SKM-1 treated with dmso at 0.1 percent for 144 hours (cell line): Measurements from ENCODE around the gene PDGFRB.

Source experiments
- DNase-seq: peaks from one replicate; lab custom pipeline; 2025; ENCODE audit not compliant: unreplicated experiment; lab: John Stamatoyannopoulos, UW

PDGFRB gene

DNA sequence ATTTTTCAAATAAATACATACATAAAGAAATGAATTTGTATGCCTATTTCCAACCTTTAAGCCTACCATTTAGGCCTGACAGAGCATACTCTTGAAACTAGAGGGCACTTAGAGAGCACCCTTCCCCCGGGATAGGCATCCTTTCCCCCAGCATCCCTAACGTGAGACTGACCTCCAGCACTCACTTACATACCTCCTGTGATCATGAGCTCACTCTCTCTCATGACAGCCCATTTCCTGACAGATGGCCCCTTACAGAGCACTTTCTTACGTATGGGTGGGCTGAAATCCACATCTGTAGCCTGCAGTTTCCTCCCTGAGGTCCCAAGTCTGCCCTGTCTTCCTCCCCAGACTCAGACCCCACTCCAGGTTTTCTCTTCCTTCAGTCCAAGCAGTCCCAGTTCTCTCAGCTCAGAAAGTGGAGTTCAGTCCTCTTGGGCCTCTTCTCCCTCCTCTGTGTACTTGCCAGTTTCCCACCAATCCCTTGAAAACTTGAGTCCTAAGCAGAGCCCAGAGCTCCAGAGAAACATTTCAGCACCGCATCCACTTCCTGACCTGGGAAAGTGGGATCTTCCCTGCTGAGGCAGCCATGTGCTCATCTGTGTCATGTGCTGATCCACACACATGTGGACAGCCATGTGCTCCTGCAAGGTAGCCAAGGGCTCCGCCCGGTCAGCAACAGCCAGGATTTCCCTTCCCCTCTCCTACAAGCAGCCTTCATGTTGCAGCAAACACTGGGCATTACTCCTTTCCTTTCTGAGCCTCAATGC is 8.8 kb upstream of the PDGFRB start:
- DNase-seq, result no peak

DNA sequence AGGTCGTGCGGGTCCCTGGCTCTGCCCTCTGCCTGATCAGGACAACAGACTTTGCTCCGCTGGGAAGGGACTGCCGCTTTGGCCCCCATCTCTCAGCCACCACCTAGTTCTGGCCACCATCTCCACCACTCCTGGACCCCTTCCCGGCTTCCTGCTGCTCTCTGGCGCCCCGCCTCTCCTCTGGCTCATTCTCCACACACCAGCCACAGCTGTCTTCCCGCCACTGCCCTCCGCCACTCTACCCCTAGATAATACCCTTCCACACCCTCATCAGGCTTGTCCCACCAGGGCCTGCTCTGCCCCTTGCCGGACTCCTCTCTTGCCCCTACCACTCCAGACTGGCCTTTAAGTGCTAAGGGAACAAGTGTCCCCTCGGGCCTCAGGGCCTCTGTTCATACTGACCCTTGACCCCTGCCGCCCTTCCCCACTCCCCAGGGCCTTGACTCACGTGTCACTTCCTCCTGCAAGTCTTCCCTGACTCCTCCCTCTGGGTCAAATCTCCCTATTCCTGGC is 8.0 kb upstream of the PDGFRB start:
- no peak for DNase-seq

DNA sequence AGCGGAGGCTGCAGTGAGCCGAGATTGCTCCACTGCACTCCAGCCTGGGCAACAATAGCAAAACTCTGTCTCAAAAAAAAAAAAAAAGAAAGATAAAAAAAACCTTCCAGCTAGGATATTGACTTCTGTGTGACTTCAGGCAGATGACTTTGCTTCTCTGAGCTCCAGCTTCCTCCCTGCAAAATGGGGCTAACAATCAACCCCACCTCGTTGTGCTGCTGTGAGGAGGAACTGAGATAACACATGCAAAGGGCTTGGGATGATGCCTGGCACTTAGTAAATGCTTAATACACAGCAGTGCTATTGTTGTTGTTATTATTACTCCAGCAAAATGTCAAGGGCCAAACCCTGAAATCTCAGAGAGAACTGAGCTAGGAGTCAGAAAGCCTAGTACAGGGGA is 7.4 kb upstream of the PDGFRB start:
- no peak for DNase-seq

DNA sequence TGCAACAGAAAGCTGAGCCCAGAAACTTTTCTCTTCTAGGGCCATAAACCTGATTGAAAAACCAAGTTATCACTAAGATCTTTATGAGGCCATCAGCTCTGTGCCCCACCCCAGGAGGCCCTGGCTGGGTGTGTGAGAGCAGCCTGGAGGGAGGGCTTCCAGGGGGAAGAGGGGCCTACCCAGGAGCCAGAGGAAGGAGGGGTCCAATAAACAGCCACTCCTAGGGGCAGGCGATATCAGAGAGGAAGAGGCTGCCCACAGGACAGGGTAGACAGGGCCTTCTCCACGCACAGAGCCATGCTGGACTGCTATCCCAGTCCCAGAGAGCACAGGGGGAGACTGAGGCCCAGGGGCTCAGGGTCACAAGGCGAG is 6.5 kb upstream of the PDGFRB start:
- DNase-seq, result no peak

DNA sequence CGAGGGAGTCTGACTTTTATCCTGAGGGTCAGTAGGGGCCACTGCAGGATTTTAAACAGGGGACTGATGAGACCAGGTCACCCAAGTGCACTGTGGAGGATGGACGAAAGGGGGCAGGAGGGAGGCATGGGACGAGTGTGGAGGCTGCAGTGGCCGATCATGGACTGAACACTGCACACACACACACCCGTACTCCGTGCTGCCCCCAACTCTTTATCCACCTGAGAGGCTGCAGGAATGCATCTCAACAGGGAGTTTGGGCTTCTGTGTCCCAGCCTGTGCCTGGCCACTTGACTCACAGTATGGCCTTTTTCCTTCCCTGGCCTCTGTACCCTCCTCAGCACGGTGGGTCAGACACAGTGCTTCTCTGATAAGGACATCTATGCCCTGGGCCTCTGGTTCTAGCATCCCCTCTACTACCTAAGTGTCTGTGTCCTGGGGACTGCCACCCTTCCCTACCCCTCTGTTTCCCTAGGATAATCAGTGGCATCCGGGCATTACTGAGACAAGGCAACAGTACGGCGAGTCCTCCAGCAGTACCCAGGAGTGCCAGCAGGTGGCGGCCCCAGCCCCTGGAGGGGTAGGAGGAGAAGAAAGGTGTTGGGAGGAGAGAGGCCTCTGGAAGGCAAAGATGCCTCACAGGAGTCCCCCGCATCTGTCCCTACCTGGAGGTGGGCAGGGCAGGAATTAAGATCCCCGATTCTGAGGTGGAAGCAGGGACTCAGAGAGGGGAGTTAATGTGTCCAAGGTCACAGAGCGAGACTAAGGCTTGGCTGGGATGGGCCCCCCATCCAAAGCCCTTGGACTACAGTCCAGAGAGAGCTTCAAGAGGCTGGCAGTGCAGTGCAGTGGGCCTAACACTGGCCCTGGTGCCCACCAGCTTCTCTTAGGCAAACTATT is 5.8 kb upstream of the PDGFRB start:
- DNase-seq, result peak; percentile 72

DNA sequence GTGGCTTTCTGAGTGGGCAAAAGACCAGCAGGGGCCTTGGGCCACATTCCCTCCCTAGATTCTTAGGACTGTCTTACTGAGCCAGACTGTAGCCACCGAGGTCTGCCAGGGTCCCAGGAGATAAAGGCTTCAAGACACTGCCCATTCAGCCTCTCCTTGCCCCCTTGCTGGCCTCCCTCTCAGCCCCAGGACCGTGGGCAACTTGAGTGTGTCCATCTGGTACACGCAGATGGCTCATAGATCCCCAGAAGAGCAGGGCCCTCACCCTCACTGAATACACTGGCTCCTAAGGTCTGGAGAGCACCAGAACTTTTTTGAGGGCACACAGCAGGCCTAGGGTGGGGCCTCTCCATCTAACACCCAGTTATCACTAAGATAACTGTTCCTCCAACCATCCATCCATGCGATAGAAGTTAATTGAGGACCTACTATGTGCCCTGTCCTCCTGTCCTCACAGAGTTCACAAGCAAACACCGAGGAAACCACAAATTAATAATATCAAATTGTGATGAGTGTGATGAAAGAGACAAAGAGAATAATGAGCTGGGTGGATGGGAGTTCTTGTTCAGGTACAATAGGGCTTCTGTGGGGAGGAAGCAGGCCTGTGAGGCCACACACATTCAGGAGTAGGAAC is 4.9 kb upstream of the PDGFRB start:
- DNase-seq, result no peak

DNA sequence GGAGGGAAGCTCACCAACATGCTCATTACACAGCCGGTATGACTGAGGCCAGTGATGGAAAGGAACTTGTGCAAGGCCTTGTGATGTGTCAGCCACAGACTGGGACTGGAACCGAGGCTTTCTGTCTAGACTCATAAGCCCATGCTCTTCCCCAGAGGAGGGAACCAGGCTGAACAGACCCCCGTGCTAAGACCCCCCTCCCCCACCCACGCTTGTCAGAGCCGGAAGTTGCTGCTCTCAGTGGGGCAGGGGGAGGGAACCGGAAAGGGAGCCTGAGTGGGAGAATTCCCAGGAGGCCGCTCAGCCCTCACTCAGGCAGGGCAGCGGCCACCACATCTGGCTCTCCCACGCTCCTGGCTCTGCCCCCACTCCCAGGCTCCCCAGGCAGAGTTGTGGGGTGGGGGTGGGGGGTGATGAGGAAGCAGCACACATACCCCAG is 4.1 kb upstream of the PDGFRB start:
- no peak for DNase-seq

DNA sequence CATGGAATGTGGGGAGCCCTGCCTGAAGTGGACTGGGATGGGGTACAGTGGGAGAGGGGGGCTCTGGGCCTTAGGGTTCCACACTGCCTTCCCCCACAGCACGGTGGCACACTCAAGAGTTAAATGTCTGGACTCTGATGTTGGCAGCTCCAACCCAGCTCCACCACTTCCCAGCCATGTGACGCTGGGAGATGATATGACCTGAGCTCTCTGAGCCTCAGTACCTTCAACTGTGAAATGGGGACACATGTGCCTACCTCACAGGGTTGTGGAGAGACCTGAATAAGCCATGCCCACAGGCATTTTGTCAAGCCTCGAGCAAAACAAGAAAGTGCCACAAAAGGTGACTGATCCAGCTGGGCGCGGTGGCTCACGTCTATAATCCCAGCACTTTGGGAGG is 3.4 kb upstream of the PDGFRB start:
- DNase-seq, result no peak

DNA sequence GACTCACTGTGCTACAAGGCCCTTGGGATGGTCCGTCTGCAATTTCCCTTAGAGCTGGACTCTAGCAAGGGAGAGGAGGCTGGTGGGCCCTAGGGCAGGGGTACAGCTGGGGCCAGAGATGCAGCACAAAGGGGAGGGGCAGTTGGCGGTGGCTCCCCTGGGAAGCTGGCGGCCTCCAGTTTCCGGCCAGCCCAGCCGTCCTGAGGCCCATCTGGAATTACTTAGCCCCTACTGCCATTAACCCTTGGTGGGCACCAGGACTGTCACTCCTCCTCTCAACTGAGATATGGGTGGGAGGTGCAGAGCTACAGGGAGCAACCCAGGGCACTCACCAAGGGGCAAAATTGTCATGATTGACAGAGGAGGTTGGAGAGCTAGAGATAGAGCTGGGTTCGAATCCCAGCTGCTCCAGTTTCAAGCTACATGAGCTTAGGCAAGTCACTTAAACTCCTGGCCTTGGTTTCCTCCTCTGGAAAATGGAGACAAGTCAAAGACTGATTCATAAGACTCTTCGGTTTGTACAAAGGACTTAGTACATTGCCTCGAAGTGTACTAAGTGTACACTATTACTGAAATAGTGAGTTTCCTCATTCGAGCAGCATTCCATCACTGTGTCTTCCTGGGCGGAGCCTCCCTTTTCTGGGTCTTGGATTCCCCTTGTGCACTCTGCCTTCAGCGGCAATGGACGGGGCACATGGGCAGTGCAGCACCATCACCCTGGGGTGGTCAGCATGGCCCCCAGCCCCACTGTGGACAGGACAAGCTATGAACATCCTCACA is 2.7 kb upstream of the PDGFRB start:
- DNase-seq, result no peak

DNA sequence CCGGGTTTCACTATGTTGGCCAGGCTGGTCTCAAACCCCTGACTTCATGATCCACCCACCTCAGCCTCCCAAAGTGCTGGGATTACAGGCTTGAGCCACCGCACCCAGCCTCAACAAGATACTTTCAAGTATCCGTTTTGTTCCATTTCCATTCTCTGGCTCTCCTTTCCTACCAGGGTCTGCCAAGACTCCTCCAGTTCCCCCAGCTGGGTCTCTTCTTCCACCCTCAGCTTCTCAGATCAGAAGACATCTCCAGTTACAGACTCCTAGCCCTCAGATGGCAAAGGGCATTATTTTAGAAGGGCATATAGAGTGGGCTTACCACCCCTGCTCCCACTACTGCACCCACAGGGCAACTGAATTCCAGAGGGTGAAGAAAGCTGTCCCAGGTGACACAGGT is 1.5 kb upstream of the PDGFRB start:
- DNase-seq, result no peak

DNA sequence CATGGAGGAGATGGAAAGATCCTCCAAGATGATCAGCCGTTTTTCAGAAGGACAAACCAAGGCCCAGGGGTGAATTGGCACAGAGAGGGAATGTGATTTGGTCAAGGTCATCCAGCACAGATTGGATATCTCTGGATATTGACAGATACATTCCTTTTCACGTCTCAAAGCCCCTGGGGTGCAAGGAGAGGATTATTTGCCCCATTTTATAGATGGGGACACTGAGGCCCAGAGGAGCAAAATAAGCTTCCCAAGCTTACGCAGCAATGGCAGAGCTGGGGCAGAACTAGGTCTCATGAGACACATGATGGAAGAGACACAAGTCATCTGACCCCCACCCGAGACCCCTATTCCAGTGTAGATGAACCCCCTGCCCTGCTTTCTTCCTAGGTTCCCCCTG is 895 bp upstream of the PDGFRB start:
- DNase-seq, result no peak

DNA sequence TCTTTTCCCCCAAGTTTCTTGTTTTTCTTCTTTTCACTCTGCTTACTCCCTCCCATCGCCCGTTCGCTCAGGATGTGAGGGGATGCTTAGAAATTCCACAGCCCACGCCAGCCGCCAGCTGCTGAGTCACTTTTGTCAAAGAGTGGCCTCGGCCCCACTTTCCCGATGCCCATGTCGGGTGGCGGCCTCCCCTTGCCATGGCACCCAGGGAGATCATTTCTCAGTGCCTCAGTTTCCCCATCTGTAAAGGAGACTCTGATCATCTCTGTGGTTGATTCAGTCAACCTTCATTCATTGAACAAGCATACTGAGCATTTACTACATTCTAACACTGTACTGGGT is 353 bp upstream of the PDGFRB start:
- no peak for DNase-seq

DNA sequence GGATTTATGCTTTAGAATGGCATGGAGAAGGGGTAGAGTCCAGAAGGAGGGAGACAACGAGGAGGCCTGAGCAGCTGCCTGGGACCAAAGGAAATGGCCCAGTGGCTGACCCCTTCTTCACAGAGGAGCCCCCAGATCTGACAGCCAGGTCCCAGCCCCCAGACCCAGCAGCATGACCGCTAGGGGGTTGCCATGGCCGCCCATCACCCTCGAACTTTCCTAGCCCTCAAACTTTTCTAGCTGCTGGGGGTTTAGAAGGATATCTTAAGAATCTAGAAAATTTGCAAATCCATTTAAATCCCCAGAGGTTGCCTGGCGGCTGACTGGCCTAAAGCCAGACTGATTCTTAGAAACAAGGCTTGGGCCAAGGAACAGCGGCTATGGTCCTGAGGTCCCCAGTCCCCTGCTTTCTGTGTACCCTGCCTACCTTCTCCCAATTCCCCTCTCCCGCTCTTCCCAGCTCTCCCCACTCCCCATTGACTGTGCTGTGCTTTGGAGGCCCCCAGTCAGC is 972 bp downstream of the PDGFRB start:
- no peak for DNase-seq

DNA sequence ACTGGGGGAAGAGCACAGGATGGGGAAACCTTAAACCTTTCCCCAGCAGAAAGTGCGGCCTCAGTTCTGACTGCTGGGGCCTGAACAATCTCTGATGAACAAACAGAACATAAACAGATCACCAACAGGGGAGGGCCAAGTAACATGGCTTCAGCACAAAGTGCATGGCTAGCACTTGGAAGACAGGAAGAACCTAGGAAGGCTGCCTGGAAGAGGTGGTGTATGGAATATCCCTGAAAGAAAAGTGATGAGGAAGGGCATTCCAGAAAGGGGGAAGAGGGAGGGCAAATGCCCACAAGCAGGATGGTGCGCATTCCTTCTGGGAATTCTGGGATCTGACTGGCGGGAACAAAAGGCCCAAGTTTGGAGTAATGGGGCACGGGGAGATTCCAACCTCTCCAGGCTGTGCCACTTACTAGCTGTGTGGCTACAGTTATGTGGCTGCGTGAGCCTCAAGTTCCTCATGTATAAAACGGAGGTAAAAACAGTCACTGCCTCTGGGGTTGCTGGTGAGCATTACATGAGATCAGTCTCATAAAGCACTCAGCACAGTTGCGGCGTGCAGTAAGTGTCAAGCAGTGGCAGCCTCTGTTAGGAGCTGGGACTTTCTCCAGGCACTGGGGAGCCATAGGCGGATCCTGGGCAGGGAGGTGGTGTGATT is 1.6 kb downstream of the PDGFRB start:
- peak; percentile 40 for DNase-seq

DNA sequence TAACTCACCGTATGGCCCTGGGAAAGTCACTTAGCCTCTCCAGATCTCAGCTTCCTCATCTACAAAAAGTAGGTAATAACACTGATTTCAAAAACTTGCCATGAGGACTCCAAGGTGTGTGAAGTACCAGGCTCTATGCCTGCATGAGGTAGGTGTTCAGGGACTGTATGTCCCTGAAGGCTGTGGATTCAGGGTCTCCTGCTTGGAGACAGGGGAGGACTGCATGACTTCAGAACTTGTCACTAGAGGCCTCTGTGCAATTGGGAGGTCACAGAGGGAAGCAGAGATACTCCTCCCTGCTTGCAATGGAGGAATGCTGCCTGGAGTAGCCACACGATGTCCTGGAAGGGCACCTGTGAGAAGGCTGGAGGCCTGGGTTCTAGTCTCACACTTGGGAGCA is 2.2 kb downstream of the PDGFRB start:
- DNase-seq, result no peak

DNA sequence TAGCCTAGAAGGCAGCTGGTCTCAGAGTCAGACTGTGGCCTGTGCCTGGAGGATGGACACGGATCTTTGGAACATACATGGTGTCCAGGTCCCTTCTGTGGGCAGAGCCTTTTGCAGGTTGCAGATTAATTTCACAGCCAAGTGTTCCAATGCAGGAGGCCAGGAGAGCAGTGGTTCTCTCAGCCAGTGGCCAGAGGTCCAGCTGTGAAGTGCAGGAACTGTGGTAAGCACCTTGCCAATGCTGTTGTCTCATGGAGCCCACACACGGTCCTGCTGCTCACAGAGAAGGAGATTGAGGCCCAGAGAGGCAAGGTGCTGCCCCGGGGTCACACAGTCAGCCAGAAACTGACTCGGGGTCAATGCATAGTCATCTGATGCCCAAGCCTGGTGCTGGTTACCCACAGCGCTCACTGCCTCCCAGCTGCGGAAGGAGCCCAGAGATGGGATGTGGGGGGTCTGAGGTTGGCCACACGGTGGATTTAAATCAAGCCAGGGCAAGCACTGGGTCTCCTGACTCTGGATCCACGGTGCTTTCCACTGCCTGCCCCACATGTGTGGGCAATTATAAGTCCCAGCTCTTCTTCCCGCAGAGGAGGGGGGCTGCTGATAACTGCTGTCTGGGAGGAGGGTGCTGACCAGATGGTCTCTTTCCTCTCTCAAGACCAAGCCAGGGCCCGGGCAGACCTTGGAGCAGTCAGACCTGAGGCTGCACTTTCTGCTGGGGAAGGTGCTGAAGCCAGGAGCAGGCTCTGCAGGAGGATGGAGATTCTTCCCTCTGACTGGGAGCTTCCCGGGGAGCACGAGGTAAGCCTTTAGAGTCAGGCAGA is 2.8 kb downstream of the PDGFRB start:
- no peak for DNase-seq

DNA sequence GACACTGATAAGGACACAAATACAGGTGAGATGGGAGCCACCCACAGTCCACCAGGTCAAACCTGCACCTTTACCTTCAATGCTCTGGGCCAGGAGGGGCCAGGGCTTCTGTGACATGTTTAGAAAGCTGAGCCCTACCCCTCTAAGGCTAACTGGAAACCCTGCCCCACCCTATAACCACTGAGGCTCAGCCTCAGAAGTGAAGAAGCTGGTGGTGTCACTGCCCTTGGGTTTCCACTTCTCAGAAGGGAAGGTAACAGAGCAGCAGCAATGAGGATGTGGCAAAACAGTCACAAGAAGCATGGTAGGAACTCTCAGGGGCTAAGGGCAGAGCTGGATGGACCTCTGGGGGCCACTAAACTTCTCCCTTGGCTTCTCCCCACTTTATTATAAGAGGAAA is 6.0 kb downstream of the PDGFRB start:
- DNase-seq, result no peak

DNA sequence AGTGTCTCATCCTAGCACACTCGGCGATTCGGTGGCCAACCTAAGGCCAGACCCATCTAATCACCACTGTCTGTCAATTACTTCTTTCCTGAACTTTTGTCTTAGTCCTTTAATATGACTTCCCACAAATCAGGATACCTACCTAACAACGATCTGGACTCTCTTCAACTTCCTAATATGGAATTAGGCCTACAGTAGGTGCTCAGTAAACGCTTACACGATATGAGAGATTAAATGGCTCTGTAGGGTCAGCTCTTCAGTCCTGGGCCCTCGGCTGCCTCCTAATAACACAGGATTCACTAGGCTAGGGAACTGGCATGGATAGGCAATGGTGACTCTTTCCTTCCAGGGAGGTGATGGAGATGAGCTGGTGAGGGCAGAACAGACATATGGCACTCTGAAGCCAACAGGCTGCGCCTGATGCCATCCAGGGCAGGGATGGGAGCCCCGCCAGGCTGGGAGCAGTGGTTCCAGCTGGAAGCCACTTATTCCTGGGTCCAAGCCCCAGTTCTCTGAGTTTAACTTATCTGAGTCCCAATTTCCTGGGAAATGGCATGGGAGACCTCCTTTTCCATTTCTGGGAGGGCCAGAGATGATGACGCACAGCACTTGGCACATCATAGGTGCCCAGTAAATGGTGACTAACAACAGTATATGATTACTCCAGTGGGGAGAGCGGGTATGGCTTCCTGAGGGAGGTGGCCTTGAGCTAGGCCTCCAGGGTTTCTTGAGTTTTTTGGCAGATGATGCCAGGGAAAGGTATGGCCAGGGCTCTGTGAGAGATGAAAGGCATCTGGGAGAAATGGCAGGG is 7.3 kb downstream of the PDGFRB start:
- no peak for DNase-seq

DNA sequence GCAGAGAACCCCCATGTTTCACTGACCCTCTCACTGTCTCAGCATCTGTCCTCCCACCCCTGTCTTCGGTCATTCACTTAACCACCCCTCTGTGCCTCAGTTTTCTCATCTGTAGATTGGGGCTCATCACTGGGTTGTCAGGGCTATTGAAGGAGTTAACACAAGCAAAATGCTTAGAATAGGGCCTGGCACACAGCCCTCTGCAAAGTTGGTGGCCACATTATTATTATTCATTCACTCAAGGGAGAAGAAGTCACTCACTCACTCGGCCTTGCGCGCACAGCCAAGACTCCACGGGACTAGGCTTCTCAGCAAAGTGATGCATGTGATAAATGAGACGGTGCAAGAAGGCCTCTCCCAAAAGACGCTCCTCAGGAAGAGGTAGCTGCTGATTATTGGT is 8.0 kb downstream of the PDGFRB start:
- DNase-seq, result no peak
